Fibroblast of lung (primary cell): ENCODE results near the gene TBC1D5. TPM values are rescaled to one million over a fixed set of nuclear protein-coding genes. Genes with fewer than 3 reads are reported as not detected.

Experiments used
- DNase-seq, 2 donors: peaks; one replicate each; pipeline versions ENCODE4 v3.0.0 to v3.0.0-alpha.2; 2010; ENCODE audit warnings: low read depth in 2 of 2
- H2AFZ ChIP-seq: 2 replicates; pipeline ENCODE4 v1.5.1; 2012; ENCODE audit warnings: low read length, control low read depth, inconsistent platforms
- H3K27ac ChIP-seq: 2 replicates; pipeline ENCODE4 v1.5.1; 2011; ENCODE audit warnings: low read length, control low read depth; ENCODE audit not compliant: insufficient read depth
- H3K27me3 ChIP-seq: 2 replicates; pipeline ENCODE4 v1.5.1; 2011; ENCODE audit warnings: mild to moderate bottlenecking, low read length; ENCODE audit not compliant: control insufficient read depth, insufficient read depth
- H3K36me3 ChIP-seq: 2 replicates; pipeline ENCODE4 v1.5.1; 2011; ENCODE audit warnings: low read length; ENCODE audit not compliant: control insufficient read depth, insufficient read depth
- H3K4me1 ChIP-seq: 2 replicates; pipeline ENCODE4 v1.5.1; 2011; ENCODE audit warnings: low read length; ENCODE audit not compliant: control insufficient read depth, insufficient read depth; ENCODE audit errors: extremely low read depth
- H3K4me2 ChIP-seq: 2 replicates; pipeline ENCODE4 v1.5.1; 2011; ENCODE audit warnings: low read length, control low read depth; ENCODE audit not compliant: insufficient read depth; ENCODE audit errors: extremely low read depth
- H3K4me3 ChIP-seq, 4 experiments: fragments of 200-600 bp in 1 of 4; sonication (generic) in 1 of 4; replicated peaks in 1 of 4; 2 replicates each; pipeline ENCODE4 v1.5.1; 2011 to 2016; ENCODE audit warnings: low read length in 4 of 4, low read depth in 3 of 4, mild to moderate bottlenecking in 3 of 4, control low read depth in 2 of 4, inconsistent platforms in 1 of 4, mixed read lengths in 1 of 4; ENCODE audit not compliant: insufficient read depth in 1 of 4; ENCODE audit errors: control extremely low read depth in 1 of 4
- H3K79me2 ChIP-seq: 2 replicates; pipeline ENCODE4 v1.5.1; 2012; ENCODE audit warnings: mild to moderate bottlenecking, low read length, inconsistent platforms; ENCODE audit not compliant: control insufficient read depth, insufficient read depth
- H3K9ac ChIP-seq: 2 replicates; pipeline ENCODE4 v1.5.1; 2011; ENCODE audit warnings: mild to moderate bottlenecking, low read length, control low read depth; ENCODE audit not compliant: insufficient read depth
- H3K9me3 ChIP-seq: 2 replicates; pipeline ENCODE4 v1.5.1; 2012; ENCODE audit warnings: low read depth, low read length; ENCODE audit not compliant: control insufficient read depth, insufficient read depth
- H4K20me1 ChIP-seq: 2 replicates; pipeline ENCODE4 v1.5.1; 2011; ENCODE audit warnings: low read length; ENCODE audit not compliant: control insufficient read depth, insufficient read depth; ENCODE audit errors: extremely low read depth
- EZH2 ChIP-seq: IDR thresholded peaks from 2 replicates; pipeline ENCODE4 v1.5.1; 2012; ENCODE audit warnings: low read length, control low read depth, mild to moderate bottlenecking; ENCODE audit errors: missing control alignments
- polyA plus RNA-seq, 2 donors: library from polyadenylated mRNA; depleted of rRNA in 1 of 2; stranded (reverse) in 1 of 2; unstranded in 1 of 2; fragments of >200 nt; gene quantifications; 2 replicates each; pipeline ENCODE4 v1.2.1, GENCODE V29; 2011 to 2012; ENCODE audit warnings: missing spikeins in 1 of 2
- total RNA-seq: library from RNA; depleted of rRNA; stranded (reverse); fragments of >200 nt; gene quantifications from 2 replicates; pipeline ENCODE4 v1.2.1, GENCODE V29; 2014
- TF ChIP-seq, protein P1 (sequence below), 2 donors: IDR thresholded peaks in 1 of 2; conservative IDR thresholded peaks in 1 of 2; 1 replicate in 1 of 2; 2 replicates in 1 of 2; pipeline ENCODE4 v1.5.1; 2011 to 2012; ENCODE audit warnings: low read length in 2 of 2, control low read depth in 1 of 2, inconsistent platforms in 1 of 2, low read depth in 1 of 2, mild to moderate bottlenecking in 1 of 2

The TBC1D5 gene
- total and polyA plus RNA-seq, 2 donors (not counting 1 experiment from before 2014, with no cell fraction given) = 43.6 to 129 TPM

DNA sequence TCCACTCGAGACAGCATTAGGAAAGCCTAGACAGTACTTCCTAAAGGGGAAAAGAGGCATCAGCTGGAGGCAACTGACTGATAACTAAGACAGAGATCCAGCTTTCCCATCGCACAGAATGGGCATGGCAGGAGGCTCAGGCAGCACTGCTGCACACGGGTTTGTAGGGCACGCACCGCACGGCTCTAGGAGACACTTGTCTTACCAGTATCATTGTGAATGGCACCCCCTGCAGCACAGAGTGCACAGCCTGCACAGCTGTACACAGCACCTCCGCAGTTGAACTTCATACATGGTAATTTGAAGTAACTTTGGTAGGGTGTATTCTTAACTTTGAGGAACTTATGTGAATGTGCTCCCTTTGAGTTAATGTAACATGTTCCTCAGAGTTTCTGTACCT lies 576.1 kb downstream of the TBC1D5 start:
- Histone ChIP-seq H3K36me3 (no peaks in the 10 kb centered on the region), H3K79me2 (no peaks in the 10 kb centered on the region)
- DNase-seq = no peak

DNA sequence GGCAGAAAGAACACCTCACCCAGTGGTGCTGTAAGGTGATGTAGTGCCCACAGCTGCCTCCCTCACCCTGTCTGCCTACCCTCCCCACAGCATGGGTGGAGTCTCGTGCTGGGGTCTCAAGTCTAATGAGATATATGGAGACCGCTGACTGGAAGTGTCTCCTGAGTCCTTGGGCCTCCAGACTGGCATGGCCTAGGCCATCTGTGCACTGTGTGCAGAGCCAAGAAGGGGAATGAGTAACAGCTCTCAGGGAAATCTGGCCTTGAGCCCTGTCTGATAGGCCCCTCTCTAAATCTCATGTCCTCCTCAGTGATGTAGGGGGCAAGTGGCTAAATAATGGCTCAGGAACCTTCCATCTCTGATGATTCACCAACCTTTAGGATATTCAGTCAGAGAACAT lies 580.3 kb downstream of the TBC1D5 start:
- Histone ChIP-seq H3K9ac (no peak overlapping the region), H3K27me3 (no peaks in the 10 kb centered on the region), H3K4me1 (no peaks in the 10 kb centered on the region), H4K20me1 (no peaks in the 10 kb centered on the region), H3K4me3 (no peak overlapping the region), H3K36me3 (peaks cover 1% of the 10 kb centered on the region), H3K79me2 (no peaks in the 10 kb centered on the region), H3K27ac (no peak overlapping the region), H2AFZ (no peak overlapping the region), H3K4me2 (no peak overlapping the region), H3K9me3 (no peaks in the 10 kb centered on the region)
- TF ChIP-seq, protein P1, sequence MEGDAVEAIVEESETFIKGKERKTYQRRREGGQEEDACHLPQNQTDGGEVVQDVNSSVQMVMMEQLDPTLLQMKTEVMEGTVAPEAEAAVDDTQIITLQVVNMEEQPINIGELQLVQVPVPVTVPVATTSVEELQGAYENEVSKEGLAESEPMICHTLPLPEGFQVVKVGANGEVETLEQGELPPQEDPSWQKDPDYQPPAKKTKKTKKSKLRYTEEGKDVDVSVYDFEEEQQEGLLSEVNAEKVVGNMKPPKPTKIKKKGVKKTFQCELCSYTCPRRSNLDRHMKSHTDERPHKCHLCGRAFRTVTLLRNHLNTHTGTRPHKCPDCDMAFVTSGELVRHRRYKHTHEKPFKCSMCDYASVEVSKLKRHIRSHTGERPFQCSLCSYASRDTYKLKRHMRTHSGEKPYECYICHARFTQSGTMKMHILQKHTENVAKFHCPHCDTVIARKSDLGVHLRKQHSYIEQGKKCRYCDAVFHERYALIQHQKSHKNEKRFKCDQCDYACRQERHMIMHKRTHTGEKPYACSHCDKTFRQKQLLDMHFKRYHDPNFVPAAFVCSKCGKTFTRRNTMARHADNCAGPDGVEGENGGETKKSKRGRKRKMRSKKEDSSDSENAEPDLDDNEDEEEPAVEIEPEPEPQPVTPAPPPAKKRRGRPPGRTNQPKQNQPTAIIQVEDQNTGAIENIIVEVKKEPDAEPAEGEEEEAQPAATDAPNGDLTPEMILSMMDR (conservative IDR thresholded peaks at IDR 0.05 in 1 of 2, IDR thresholded peaks at IDR 0.05 in 1 of 2; ENCODE audit: low read depth in 1 of 2, low read length in 2 of 2) = no peak
- TF ChIP-seq EZH2 = no peak
- no peak for DNase-seq

More for the DNA sequence above, 576.1 kb downstream of the TBC1D5 start:
- no peak overlapping the region for H3K27ac ChIP-seq
- TF ChIP-seq EZH2 = no peak
- TF ChIP-seq, protein P1 (conservative IDR thresholded peaks at IDR 0.05 in 1 of 2, IDR thresholded peaks at IDR 0.05 in 1 of 2; ENCODE audit: low read depth in 1 of 2, low read length in 2 of 2) = no peak
- H3K4me2 ChIP-seq = no peak overlapping the region
- H3K27me3 ChIP-seq = no peaks in the 10 kb centered on the region
- no peak overlapping the region for H2AFZ ChIP-seq
- no peaks in the 10 kb centered on the region for H4K20me1 ChIP-seq
- H3K4me1 ChIP-seq = no peaks in the 10 kb centered on the region
- H3K9ac ChIP-seq = no peak overlapping the region
- no peaks in the 10 kb centered on the region for H3K9me3 ChIP-seq
- no peak overlapping the region for H3K4me3 ChIP-seq

DNA sequence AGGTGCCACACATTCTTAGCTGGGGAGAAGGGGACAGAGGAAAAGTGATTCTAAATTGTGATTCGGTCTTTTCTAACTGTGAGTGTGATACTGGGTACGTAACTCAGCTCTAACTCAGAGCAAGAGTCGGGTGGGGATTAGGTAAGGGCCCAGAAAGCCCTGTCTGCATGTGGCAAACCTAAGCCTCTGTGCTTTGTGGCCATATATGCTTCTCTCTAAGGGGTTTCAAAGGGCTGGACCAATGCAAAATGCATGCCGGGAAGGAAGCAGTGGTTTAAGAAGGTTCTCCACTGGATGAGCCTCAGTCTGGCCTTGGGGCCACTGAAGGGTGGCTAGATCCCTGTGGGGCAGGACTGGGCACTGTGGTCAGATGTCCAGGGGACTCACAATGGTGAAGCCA lies 581.8 kb downstream of the TBC1D5 start:
- Histone ChIP-seq H3K79me2 (no peaks in the 10 kb centered on the region), H3K4me3 (no peak overlapping the region), H3K36me3 (peaks cover 1% of the 10 kb centered on the region), H4K20me1 (no peaks in the 10 kb centered on the region), H3K9ac (no peak overlapping the region), H3K4me1 (no peaks in the 10 kb centered on the region), H2AFZ (no peak overlapping the region), H3K27me3 (no peaks in the 10 kb centered on the region), H3K9me3 (no peaks in the 10 kb centered on the region), H3K4me2 (no peak overlapping the region), H3K27ac (no peak overlapping the region)
- no peak for TF ChIP-seq EZH2
- TF ChIP-seq, protein P1 (conservative IDR thresholded peaks at IDR 0.05 in 1 of 2, IDR thresholded peaks at IDR 0.05 in 1 of 2; ENCODE audit: low read depth in 1 of 2, low read length in 2 of 2) = no peak
- no peak for DNase-seq
